ENCODE measurements around the gene CES5A.

Gene CES5A

GRCh38 chr16:55872130-55872529 lies 3.0 kb downstream of the CES5A start:
- H3K9ac ChIP-seq = no peak overlapping the region
- H3K27ac ChIP-seq = no peak overlapping the region
- TF ChIP-seq CTCF (IDR thresholded peaks at IDR 0.05) = no peak

GRCh38 chr16:55871411-55872038 lies 3.6 kb downstream of the CES5A start:
- Histone ChIP-seq H3K4me1 (no peaks in the 10 kb centered on the region), H3K27me3 (ENCODE audit: control insufficient read depth, insufficient read depth, low read length) (no peaks in the 10 kb centered on the region), H3K4me3 (ENCODE audit: low read depth, low read length) (no peak overlapping the region), H2AFZ (no peak overlapping the region), H3K9me3 (ENCODE audit: control insufficient read depth, low read length) (no peaks in the 10 kb centered on the region), H3K36me3 (ENCODE audit: control insufficient read depth, insufficient read depth, low read length) (no peaks in the 10 kb centered on the region), H3K4me2 (ENCODE audit: low read length) (no peak overlapping the region), H3K79me2 (no peaks in the 10 kb centered on the region), H3K27ac (no peak overlapping the region), H3K9ac (no peak overlapping the region)
- no peak for TF ChIP-seq CTCF (IDR thresholded peaks at IDR 0.05)

More at GRCh38 chr16:55872130-55872529, 3.0 kb downstream of the CES5A start:
- no peaks in the 10 kb centered on the region for H3K27me3 ChIP-seq (ENCODE audit: control insufficient read depth, insufficient read depth, low read length)
- H3K4me1 ChIP-seq = no peaks in the 10 kb centered on the region
- H3K4me2 ChIP-seq (ENCODE audit: low read length) = no peak overlapping the region
- no peaks in the 10 kb centered on the region for H3K9me3 ChIP-seq (ENCODE audit: control insufficient read depth, low read length)
- H2AFZ ChIP-seq = no peak overlapping the region
- no peaks in the 10 kb centered on the region for H3K36me3 ChIP-seq (ENCODE audit: control insufficient read depth, insufficient read depth, low read length)
- H3K4me3 ChIP-seq (ENCODE audit: low read depth, low read length) = no peak overlapping the region
- H3K79me2 ChIP-seq = no peaks in the 10 kb centered on the region

GRCh38 chr16:55868980-55869379 lies 6.2 kb downstream of the CES5A start:
- H3K79me2 ChIP-seq = no peaks in the 10 kb centered on the region
- no peak for TF ChIP-seq CTCF (IDR thresholded peaks at IDR 0.05)
- no peak overlapping the region for H3K9ac ChIP-seq
- H3K4me3 ChIP-seq (ENCODE audit: low read depth, low read length) = no peak overlapping the region
- no peaks in the 10 kb centered on the region for H3K36me3 ChIP-seq (ENCODE audit: control insufficient read depth, insufficient read depth, low read length)
- no peak overlapping the region for H3K27ac ChIP-seq
- H3K4me2 ChIP-seq (ENCODE audit: low read length) = no peak overlapping the region
- H3K27me3 ChIP-seq (ENCODE audit: control insufficient read depth, insufficient read depth, low read length) = no peaks in the 10 kb centered on the region
- no peak overlapping the region for H2AFZ ChIP-seq
- H3K4me1 ChIP-seq = no peaks in the 10 kb centered on the region
- H3K9me3 ChIP-seq (ENCODE audit: control insufficient read depth, low read length) = no peaks in the 10 kb centered on the region

DNA sequence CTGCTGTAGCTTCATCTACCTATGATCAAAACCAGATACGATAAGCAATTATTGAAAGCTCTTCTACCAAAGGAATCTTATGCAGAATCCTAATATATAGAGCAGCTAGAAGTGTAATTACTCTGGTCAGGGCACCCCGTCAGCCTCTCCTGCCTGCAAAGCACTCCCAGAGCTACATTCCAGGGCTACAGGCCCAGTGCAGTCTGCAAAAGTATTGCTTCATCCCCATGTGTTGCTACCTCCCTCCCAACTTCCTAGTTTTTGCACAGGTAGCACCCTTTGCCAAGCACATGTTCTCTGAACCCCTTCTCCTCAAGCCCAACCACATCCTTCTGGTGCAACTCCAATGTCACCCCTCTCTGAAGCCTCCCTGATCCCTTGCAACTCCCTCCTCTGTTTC lies 7.0 kb downstream of the CES5A start:
- H3K27me3 ChIP-seq (ENCODE audit: control insufficient read depth, insufficient read depth, low read length) = no peaks in the 10 kb centered on the region
- no peaks in the 10 kb centered on the region for H3K36me3 ChIP-seq (ENCODE audit: control insufficient read depth, insufficient read depth, low read length)

More for the DNA sequence above, 7.0 kb downstream of the CES5A start:
- Histone ChIP-seq H3K4me1 (no peaks in the 10 kb centered on the region), H3K79me2 (no peaks in the 10 kb centered on the region), H3K4me2 (ENCODE audit: low read length) (no peak overlapping the region), H3K4me3 (ENCODE audit: low read depth, low read length) (no peak overlapping the region), H3K9ac (no peak overlapping the region), H3K27ac (no peak overlapping the region), H3K9me3 (ENCODE audit: control insufficient read depth, low read length) (no peaks in the 10 kb centered on the region), H2AFZ (no peak overlapping the region)
- TF ChIP-seq CTCF (IDR thresholded peaks at IDR 0.05) = no peak
